ENCODE measurements around the gene FAH.

The FAH gene

DNA sequence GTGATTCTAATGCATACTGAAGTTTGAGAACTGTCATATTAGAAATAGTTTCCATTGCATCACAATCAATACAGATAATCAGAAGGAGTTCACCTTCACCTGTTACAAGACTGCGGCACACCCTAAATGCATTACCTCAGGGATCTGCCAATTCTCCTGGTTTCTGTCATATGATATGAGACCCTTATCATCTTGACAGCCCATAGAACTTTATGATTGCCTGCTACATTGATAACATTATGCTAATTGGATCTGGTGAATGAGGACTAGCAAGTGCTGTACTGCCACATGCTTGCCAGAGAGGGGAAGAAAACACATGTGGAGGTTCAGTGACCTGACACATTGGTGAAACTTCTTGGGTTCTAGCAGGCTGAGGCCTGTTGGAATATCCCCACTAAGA lies 41.4 kb downstream of the FAH start:
- Mint-ChIP-seq H3K4me1 (no peaks in the 10 kb centered on the region), H3K4me3 (no peak overlapping the region), H3K9me3 (no peaks in the 10 kb centered on the region), H3K27me3 (peaks cover 7% of the 10 kb centered on the region), H3K27ac (no peak overlapping the region)
- no peak for ATAC-seq
- DNase-seq, result no peak

DNA sequence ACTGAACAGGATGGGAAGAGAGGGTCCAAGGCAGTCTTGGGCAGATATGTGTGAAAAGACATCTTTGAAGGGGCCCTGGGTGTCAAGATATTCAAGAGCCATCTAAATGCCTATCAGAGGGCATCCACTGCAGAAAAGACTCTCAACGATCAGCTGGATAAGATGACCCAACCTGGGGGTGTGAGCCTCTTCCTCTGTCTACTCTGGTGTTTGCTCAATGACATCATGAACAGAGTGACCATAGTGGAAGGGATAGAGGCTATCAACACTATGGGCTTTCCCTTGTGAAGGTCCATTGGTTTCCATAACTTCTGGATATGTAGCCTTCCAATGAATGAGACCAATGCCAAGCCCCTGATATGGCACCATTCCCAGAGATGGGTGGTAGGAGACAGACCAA lies 42.1 kb downstream of the FAH start:
- H3K27ac Mint-ChIP-seq, result no peak overlapping the region
- DNase-seq, result no peak
- peaks cover 14% of the 10 kb centered on the region for H3K27me3 Mint-ChIP-seq
- ATAC-seq, result no peak
- H3K9me3 Mint-ChIP-seq, result no peaks in the 10 kb centered on the region
- no peaks in the 10 kb centered on the region for H3K4me1 Mint-ChIP-seq
- H3K4me3 Mint-ChIP-seq, result no peak overlapping the region

DNA sequence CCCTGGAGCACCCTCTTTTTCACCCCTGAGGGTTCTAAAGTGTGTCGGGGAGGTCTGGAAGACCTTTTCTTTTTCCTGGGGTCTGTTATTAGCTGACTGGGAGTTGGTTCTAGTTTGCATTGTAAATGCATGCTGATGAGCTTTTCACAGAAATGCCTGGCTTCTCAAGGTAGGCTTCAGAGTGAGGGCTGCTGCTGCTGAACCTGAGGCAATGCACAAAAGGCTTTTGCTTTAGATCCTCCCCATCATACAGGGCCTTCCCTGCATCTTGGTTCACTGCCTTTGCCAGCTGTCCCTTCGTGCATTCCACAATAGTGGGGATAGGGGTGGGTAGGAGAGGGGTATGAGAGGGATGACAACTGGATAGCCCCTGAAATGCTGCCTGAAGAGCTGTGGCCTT lies 46.6 kb downstream of the FAH start:
- Mint-ChIP-seq H3K9me3 (no peaks in the 10 kb centered on the region), H3K27ac (peak overlapping the region; percentile 23 to 64), H3K4me1 (no peaks in the 10 kb centered on the region), H3K4me3 (no peak overlapping the region), H3K27me3 (peaks cover 21% of the 10 kb centered on the region)
- DNase-seq (no peak), ATAC-seq (no peak)

DNA sequence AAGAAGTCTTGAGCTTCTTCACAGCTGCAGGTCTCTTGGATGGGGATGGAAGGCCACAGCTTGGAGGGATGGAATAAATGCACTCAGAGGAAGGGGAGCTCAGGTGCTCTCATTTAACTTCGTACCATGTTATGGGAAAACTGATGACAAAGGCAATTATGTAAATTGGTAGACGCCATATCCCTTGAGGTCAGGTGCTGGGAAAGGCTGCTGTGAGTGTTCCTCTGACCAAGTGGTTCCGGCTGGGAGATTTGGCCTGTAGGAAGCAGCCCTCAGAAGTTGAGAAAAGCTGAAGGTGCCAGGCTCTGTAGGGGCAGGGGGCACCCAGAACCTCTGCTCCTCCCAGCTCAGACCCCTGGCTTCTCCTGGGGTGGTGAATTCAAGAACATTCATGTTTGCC lies 47.1 kb downstream of the FAH start:
- H3K4me3 Mint-ChIP-seq, result no peak overlapping the region
- peak overlapping the region; percentile 23 to 64 for H3K27ac Mint-ChIP-seq

DNA sequence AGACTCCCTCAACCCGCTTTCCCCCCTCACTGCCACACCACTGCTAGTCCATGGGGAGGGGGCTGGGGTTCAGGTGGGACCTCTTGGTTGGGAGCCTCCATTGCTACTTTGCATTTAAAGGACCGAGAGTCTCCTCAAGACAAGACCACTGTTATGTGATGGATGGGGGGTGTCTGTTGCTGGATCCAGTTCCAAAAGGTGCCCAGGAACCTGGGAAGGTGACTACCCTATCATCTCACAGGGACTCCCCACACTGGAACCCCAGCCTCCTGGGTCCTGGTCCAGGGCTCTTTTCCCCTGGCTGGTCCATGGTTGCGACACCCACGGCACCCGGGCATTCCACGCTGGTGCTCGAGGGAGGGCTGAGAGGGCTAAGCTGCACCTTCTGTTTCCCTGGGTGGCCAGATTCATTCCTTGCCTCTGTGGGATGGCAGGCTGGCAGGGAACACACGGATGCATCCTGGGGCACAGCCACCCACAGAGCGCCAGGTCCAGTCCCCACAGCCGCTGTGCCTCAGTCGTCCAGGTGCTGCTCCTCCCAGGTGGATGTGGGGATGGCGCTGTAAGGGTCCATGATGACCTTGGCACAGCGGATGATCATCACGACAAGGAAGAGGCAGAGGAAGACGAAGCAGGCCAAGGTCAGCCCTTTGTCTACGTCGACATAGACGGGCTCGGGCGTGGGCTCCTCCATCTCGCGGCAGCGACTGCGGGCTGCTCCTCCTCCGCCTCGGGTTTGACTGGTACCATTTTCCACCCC lies 48.6 kb downstream of the FAH start:
- H3K4me3 Mint-ChIP-seq, result no peak overlapping the region
- DNase-seq, result no peak
- H3K27me3 Mint-ChIP-seq, result peaks cover 28% of the 10 kb centered on the region
- H3K27ac Mint-ChIP-seq, result no peak overlapping the region
- H3K9me3 Mint-ChIP-seq, result no peaks in the 10 kb centered on the region
- no peak for ATAC-seq
- no peaks in the 10 kb centered on the region for H3K4me1 Mint-ChIP-seq

More for the DNA sequence above, 47.1 kb downstream of the FAH start:
- Mint-ChIP-seq H3K4me1 (no peaks in the 10 kb centered on the region), H3K27me3 (peaks cover 21% of the 10 kb centered on the region), H3K9me3 (no peaks in the 10 kb centered on the region)
- DNase-seq, result no peak
- no peak for ATAC-seq

DNA sequence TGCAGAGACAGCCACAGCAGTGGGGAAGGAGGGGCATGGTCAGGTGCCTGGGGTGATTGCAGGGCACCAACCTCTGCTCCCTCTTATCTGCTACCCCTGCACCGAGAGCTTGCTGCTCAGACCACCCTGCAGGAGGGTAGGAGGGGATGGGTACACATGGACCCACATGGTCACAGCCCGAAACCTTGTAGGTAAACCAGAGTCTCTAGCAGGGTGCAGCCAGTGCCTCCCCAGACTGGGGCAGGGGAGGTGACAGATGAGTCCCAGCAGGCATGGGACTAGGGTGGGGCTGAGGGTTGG lies 49.2 kb downstream of the FAH start:
- peaks cover 34% of the 10 kb centered on the region for H3K27me3 Mint-ChIP-seq

DNA sequence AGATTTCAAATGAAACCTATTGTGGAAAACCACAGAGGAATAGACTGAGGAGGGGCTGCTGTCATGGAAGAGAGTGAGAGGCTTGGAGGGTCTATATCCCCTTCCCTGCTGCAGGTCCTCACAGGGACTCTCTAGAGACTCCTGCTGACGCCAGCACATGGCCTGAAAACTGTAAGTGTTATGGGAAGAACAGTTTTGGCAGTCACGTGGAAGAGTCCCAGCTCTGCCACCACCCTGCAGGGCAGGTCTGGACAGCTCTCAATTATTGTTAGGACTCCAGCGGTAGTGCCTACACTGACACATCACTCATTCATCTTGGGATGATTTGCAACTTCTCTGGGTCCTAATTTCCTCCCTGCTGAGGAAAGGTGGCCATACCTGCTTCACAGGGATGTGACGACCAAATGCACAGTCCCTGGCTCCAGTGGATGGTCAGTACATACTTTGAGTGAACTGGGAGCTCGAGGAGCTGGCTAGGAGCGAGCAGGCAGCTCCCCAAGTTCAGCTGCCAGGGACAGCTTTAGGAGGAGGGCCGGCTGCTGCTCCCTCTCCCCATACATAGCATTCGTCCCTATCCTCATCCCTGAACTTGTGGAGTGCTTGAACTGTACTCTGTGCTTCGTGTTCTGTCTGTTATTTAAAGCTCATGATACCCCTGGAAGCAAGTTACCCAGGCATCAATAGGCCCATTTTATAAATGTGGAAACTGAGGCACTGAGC lies 50.0 kb downstream of the FAH start:
- Mint-ChIP-seq H3K4me3 (no peak overlapping the region), H3K27me3 (peaks cover 42% of the 10 kb centered on the region), H3K4me1 (no peaks in the 10 kb centered on the region), H3K9me3 (no peaks in the 10 kb centered on the region), H3K27ac (no peak overlapping the region)
- DNase-seq (no peak), ATAC-seq (no peak)

More for the DNA sequence above, 49.2 kb downstream of the FAH start:
- Mint-ChIP-seq H3K4me1 (no peaks in the 10 kb centered on the region), H3K27ac (no peak overlapping the region), H3K9me3 (no peaks in the 10 kb centered on the region), H3K4me3 (no peak overlapping the region)
- DNase-seq, result no peak
- no peak for ATAC-seq

DNA sequence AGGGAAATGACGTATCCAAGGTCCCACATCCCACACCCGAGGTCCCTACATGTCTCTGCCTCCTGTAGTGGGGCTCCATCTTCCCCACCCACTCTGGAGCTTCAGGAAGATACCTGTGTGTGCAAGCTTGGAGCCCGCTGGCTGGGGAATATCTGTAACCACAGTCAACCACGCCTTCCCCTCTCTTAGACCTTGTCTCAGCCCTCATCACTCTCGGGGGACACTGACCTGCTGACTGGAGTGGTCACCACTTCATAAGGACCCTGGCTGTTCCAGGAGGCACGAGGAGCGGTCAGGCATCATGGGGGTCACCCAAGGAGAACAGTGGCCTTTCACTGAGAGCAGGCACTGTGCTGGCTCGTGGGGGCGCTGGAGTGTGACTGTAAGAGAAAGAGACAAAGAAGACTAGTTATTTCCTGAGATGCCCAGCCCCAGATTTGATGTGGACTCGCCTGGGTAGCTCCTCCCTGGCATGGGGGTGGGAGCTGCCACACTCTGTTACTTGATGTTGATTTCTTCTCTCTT lies 50.6 kb downstream of the FAH start:
- Mint-ChIP-seq H3K4me3 (no peak overlapping the region), H3K27me3 (peaks cover 38% of the 10 kb centered on the region), H3K27ac (no peak overlapping the region), H3K4me1 (no peaks in the 10 kb centered on the region), H3K9me3 (no peaks in the 10 kb centered on the region)
- ATAC-seq (no peak), DNase-seq (no peak)

DNA sequence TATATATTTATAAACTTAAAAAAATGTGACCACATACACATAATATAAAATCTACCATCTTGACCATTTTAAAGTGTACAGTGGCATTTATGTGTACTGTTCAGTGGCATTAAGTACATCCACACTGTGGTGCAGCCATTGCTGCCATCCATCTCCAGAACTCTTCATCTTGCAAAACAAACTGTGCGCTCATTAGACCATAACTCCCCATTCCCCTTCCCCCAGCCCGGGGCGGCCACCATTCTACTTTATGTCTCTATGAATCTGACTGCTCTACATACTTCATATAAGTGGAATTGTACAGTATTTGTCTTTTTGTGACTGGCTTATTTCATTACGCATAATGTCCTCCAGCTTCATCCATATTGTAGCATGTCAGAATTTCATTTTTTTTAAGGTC lies 51.4 kb downstream of the FAH start:
- Mint-ChIP-seq H3K9me3 (no peaks in the 10 kb centered on the region), H3K27ac (no peak overlapping the region), H3K4me3 (no peak overlapping the region), H3K4me1 (no peaks in the 10 kb centered on the region), H3K27me3 (peaks cover 37% of the 10 kb centered on the region)
- no peak for DNase-seq
- ATAC-seq, result no peak

DNA sequence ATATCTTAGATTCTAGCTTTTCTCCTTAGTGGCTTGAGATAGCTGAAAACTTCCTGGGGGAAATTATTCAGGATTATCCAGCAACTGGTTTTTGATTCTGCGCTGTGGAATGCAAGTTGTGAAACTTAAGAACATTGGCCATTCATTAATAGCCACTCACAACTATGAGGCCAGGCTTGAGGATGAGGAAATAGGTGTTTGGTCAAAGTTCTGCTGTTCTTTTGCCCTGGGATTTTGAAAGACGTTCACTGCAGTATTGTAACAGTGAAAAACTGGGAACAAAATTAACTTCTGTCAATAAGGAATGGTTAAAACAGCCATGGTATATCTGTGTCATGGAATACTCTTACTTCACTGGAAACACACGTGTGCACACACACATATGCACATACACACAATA lies 55.1 kb downstream of the FAH start:
- Mint-ChIP-seq H3K4me3 (no peak overlapping the region), H3K27me3 (peaks cover 46% of the 10 kb centered on the region), H3K9me3 (no peaks in the 10 kb centered on the region), H3K4me1 (no peaks in the 10 kb centered on the region), H3K27ac (no peak overlapping the region)
- no peak for ATAC-seq
- no peak for DNase-seq

DNA sequence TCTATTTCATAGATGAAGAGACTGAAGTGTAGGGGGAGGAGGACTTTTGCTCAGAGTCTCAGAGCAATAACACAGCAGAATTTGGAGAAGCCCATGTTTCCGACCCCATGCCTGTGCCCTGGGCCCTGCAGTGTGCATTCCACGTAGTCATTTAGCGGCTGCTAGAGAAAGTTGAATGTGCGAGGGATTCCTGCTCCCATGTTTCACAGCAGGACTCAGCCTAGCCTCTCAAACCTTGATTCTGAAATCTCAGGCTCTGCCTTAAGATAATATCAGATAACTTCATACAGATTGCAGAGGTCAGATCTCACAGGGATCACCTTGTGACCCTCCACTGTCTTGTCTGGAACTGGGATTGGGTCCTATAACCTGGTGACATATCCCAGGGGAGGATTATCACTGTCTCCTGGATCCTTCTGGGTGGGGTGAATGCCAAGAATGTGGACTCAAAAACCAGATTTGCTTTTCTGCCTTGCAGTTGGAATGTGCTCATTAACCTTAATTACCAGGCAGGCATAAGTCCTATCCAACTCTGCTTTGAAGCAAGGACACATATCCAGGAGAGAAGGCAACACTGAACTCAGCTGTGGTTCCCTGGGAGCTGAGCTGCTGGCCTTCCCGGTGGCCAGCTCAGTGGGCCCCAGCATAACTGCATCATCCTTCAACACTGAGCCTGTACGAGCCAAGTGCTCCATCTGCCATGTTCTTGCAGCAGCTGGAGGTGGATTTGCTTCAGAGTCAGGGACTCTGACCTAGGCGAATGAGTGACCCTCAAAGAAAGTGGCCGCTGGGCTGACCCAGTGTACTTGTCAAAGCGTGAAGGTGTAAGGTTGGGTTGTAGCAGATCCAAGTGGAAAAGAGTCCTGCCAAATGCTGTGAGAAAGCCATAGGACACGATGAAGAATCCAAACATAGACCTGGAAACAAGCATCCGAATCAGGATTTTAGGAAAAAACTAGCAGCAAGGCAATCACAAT lies 56.2 kb downstream of the FAH start:
- ATAC-seq, result no peak
- H3K4me3 Mint-ChIP-seq, result no peak overlapping the region
- H3K4me1 Mint-ChIP-seq, result no peaks in the 10 kb centered on the region
- peaks cover 0 to 4% of the 10 kb centered on the region in 2 donors for H3K9me3 Mint-ChIP-seq
- no peak overlapping the region for H3K27ac Mint-ChIP-seq
- no peak for DNase-seq
- peaks cover 52% of the 10 kb centered on the region for H3K27me3 Mint-ChIP-seq

DNA sequence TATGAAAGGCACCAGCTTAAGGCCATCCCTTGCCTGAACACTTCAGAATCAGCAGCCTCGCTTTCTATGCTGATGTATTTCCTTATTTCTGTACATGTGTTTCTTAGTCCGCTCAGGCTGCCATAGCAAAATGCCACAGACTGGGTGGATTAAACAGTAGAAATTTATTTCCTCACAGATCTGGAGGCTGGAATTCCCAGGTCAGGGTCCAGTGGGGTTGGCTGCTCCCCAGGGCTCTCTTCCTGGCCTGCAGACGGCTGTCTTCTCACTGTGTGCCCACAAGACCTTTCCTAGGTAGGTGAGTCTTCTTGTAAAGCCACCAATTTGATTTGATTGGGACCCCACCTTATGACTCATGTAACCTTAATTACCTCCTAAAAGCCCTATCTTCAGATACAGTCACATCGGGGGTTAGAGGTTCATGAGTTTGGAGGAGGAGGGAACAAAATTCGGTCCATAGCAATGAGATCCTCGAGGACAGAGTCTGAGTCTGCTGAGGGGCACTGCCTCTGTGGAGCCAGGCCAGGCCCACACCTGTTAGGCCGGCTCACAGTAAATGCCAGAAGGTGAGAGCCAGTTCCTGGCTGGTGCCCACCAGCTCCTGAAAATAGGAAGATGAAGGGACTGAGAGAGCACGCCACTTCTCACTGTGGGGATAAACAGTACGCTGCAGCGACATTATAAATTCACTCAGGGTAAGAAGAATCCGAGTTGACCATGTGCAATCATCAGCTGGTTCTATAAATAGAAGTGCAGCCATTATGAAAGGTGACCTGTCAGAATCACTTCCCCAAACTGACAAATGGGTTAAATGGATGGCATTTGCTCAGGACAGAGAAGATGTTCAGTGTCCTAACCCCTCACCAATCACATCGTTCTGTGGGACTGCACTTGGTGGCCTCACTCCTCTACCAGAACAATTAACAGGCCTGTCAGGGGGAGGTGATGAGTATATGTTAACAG lies 58.1 kb downstream of the FAH start:
- no peak for ATAC-seq
- H3K9me3 Mint-ChIP-seq, result peaks cover 0 to 4% of the 10 kb centered on the region in 2 donors
- no peaks in the 10 kb centered on the region for H3K4me1 Mint-ChIP-seq
- no peak overlapping the region for H3K27ac Mint-ChIP-seq
- no peak for DNase-seq
- peaks cover 45% of the 10 kb centered on the region for H3K27me3 Mint-ChIP-seq
- no peak overlapping the region for H3K4me3 Mint-ChIP-seq

DNA sequence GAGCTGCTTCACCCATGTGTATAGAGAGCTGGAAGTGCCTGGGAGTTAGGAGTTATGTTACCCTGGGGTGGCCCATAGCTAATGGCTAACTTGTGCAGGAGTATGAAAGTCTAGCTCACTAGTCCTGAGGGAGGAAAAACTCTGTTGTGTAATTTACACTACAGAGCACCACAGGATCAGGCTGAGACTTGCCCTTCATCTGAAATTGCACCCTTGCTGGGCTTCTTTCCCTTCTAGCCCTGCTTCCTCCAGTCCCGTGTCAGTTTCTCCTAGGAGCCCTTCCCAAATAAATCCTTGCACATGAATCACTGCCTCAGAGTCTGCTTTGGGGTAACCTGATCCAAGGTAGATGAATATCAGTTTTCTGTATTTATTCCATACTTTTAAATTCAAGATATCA lies 59.2 kb downstream of the FAH start:
- Mint-ChIP-seq H3K4me1 (no peaks in the 10 kb centered on the region), H3K9me3 (peaks cover 0 to 4% of the 10 kb centered on the region in 2 donors), H3K27ac (no peak overlapping the region), H3K27me3 (peaks cover 39% of the 10 kb centered on the region), H3K4me3 (no peak overlapping the region)
- no peak for DNase-seq
- no peak for ATAC-seq

DNA sequence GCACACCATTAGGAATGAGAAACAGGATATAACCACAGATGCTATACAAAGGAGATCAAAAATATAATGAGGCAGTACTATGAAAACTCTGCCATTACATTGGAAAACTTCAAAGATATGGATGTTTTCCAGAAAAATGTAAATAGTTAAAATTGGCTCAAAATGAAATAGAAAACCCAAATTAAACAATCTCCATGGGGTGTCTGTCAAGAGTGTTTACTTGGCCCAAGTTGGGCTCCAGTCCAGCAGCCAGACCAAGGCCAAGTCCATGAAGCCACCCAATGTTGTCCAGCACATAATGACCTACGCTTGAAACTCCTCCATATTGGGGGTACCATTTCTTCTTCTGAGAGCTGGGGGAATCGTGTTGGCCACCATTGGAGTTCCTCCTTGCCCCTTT lies 62.1 kb downstream of the FAH start:
- H3K4me3 Mint-ChIP-seq, result no peak overlapping the region
- DNase-seq (no peak), ATAC-seq (no peak)
- H3K4me1 Mint-ChIP-seq, result no peaks in the 10 kb centered on the region
- H3K27ac Mint-ChIP-seq, result no peak overlapping the region
- H3K27me3 Mint-ChIP-seq, result peaks cover 28% of the 10 kb centered on the region
- H3K9me3 Mint-ChIP-seq, result peaks cover 0 to 4% of the 10 kb centered on the region in 2 donors

DNA sequence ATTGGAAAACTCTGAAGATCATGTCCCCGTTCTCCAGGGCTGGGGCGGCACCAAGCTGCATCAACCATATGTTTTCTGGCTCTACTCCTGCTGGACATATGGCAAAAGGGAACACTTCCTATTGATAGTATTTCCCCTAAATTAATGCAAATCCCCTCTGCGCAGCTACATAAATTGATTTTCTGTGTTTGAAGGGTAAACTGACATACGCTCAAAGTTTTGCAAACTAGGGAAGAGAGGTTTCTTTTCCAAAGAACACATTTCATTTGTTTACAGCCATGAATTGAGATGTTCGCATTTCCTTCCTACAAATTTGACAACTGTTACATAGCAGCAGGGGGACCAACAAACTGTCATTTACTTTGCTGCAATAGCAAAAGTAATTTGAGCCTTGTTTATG lies 63.3 kb downstream of the FAH start:
- Mint-ChIP-seq H3K4me3 (no peak overlapping the region), H3K4me1 (no peaks in the 10 kb centered on the region), H3K9me3 (peaks cover 0 to 4% of the 10 kb centered on the region in 2 donors), H3K27ac (no peak overlapping the region), H3K27me3 (peaks cover 16% of the 10 kb centered on the region)
- ATAC-seq (no peak), DNase-seq (no peak)
